Measurements from ENCODE around the gene PPP2R2C.

Gene PPP2R2C

DNA sequence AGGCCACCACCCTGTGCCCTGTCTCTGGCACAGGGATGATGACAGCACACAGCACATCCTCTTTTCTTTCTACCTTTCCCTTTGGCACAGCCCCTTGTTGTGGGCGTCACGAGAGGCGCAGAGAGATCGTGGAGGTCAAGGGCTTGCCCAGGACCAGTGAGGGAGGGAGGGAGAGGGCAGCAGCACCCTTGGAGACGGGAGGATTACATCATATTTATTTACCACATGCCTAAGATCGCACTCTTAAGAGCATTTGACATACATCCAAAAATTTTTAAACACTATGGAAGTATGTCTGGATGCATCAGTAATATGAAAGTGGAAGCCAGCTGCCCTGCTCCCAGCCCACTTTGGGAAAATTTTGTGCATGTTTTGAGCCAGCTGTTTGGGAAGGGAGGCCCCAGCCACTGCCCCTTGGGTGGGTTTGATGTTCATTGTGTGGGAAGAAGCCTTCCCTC lies 190.1 kb downstream of the PPP2R2C start:
- Histone ChIP-seq H3K4me3 (peak overlapping the region; percentile 2), H3K27ac (peak overlapping the region; percentile 71 to 97)
- DNase-seq (ENCODE audit: low spot score), result no peak
- no peak for TF ChIP-seq CTCF (IDR thresholded peaks at IDR 0.05)

GRCh38 chr4:6281436-6282313 lies 190.7 kb downstream of the PPP2R2C start:
- DNase-seq (ENCODE audit: low spot score), result peak; percentile 89
- H3K4me3 ChIP-seq, result peak overlapping the region; percentile 2
- no peak for TF ChIP-seq CTCF (IDR thresholded peaks at IDR 0.05)
- peak overlapping the region; percentile 71 to 97 for H3K27ac ChIP-seq

GRCh38 chr4:6280365-6280996 lies 191.9 kb downstream of the PPP2R2C start:
- no peak for DNase-seq (ENCODE audit: low spot score)
- peak overlapping the region; percentile 71 to 97 for H3K27ac ChIP-seq
- no peak for TF ChIP-seq CTCF (IDR thresholded peaks at IDR 0.05)
- no peak overlapping the region for H3K4me3 ChIP-seq

DNA sequence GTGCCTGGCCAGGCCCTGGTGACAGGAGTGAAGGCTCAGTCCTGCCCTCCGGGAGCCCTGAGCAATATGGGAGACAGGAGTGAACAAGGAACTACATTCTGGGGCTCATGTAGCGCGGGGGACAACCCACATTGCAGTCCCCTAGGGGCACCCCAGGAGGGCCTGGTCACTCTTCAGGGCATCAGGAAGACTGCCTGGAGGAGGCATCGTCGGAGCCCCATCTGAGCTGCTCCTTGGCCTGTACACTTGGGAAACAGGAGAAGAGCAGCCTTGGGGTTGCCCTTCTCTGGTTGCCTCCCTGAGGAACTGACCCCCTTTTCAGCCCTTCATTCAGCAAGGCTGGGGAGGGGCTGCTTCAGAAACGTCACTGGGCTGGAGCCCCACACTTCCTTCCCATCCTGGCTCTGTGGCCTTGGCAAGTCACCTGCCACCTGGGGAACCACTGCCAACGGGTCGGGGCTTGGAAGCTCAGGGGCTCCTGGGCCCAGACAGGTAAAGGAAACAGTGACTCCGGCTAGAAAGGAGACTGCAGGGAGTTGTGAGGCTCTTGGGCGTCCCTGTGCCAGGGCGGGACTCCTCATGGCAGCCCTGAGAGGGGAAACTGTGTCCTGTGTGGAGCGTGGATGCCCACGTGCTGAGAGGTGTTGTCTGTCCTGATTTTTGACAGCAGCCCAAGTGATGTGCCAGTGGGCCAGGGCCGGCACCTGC lies 192.7 kb downstream of the PPP2R2C start:
- peak overlapping the region; percentile 54 to 97 for H3K27ac ChIP-seq
- no peak for DNase-seq (ENCODE audit: low spot score)
- no peak for TF ChIP-seq CTCF (IDR thresholded peaks at IDR 0.05)

DNA sequence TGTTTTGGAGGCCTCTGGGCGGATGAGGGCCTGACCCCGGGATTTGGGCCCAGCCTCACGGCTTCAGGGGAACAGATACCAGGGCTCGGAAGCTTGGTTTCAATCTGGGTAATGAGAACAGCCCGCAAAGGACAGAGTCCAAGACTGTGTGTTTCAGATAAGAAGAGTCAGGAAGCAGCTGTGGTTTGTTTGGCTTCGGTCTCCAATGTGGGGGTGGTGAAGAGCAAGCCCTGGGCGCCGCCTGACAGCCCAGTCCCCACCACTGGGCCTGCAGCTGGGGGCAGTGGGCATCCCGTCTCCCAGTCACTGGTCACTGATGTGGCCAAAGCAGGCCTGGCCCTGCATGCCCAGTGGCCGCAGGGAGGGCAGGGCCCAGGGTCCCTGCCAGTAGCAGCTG lies 193.6 kb downstream of the PPP2R2C start:
- H3K27ac ChIP-seq, result peak overlapping the region; percentile 54 to 97
- H3K4me3 ChIP-seq, result peak overlapping the region; percentile 10
- TF ChIP-seq CTCF (IDR thresholded peaks at IDR 0.05), result no peak
- no peak for DNase-seq (ENCODE audit: low spot score)

More for the DNA sequence above, 192.7 kb downstream of the PPP2R2C start:
- no peak overlapping the region for H3K4me3 ChIP-seq

GRCh38 chr4:6277935-6278800 lies 194.2 kb downstream of the PPP2R2C start:
- TF ChIP-seq CTCF (IDR thresholded peaks at IDR 0.05), result no peak
- DNase-seq (ENCODE audit: low spot score), result no peak
- H3K27ac ChIP-seq, result peak overlapping the region; percentile 31 to 97
- H3K4me3 ChIP-seq, result peak overlapping the region; percentile 10
